Stimulated activated CD8-positive, alpha-beta memory T cell treated with anti-CD3 and anti-CD28 coated beads, Interleukin-15, amount 100 ng/mL, for 4 hours (primary cell): ENCODE data around the gene ARHGEF26.

Experiments used
- DNase-seq, 2 donors: peaks; one replicate each; pipeline ENCODE4 v3.0.0-alpha.2; 2020; ENCODE audit warnings: low read depth in 2 of 2

ARHGEF26 gene

DNA sequence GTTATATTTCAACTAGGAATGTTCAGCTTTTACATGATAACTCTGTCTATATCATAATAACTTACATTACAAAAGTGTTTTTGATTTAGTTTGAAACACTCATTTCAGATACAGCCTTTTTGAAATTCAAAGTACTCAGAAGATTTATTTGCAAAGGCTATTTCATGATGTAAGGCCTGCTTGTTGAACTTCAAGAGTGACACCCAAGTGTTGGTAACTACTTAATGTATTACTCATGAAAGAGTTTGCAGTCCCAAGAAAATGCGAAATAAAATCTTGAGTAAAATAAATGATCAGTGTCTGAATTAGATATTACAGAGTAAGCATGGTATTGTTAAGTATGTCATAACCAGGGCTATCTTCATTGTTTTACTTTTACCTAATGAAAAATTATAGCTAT is 35.3 kb downstream of the ARHGEF26 start:
- no peak for DNase-seq

DNA sequence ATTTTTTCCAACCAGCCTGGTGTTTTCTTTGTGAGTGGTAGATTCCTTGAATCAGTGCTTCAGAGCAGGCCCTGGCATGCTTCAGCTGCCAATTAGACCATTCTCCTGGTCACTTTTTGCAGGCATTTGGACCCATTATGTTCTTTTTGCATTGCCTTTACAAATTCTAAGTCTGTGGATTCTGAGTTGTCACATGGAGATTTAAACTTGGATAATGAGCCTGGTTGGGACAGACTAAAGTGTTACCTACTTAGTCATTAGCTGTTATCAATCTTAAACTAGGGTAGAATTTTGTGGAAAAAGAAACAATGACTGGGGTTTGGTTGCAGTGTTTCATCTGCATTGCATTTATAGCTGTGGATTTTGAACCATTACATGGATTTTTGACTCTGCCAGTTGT is 40.6 kb downstream of the ARHGEF26 start:
- no peak for DNase-seq

GRCh38 chr3:154164387-154164786 is 43.2 kb downstream of the ARHGEF26 start:
- no peak for DNase-seq

GRCh38 chr3:154168998-154169795 is 48.0 kb downstream of the ARHGEF26 start:
- DNase-seq, result no peak

- DNase-seq, result no peak
These were observed 48.6 kb downstream of the ARHGEF26 start for GRCh38 chr3:154169796-154170110.

DNA sequence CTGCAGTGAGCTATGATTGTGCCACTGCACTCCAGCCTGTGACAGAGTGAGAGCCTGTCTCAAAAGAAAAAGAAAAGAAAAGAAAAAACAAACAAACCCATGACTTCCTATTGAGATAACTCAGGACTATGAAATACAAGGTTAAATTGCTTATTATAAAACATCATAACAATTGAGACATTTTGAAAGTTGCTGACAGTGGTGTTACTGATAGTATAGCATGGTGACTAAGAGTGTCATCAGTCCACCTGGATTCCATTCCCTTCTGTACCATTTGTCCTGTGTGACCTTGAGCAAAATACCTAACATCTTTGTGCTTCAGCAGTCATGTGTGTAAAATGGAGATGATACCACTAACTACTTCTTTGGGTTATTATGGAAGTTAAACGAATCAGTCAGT is 49.1 kb downstream of the ARHGEF26 start:
- no peak for DNase-seq

GRCh38 chr3:154175041-154175440 is 53.9 kb downstream of the ARHGEF26 start:
- no peak for DNase-seq

GRCh38 chr3:154176036-154176435 is 54.8 kb downstream of the ARHGEF26 start:
- DNase-seq, result no peak

DNA sequence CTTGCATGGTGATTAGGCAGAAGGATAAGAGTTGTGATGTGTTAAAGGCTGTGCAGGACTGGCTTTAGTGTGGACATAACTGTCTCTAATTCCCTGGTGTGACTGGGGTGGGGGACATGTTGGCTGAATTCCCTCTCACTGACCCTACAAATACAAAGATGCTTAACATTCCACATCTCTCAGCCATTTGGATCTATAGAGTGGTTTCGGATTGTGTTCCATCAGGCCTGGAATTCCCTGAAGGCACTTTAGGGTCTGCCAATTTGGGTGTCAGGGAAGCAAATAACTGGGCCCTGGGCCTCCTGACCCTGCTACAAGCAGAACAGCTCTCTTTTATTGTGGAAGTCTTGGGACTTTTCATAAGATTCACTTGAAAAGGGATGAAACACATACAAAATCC is 56.2 kb downstream of the ARHGEF26 start:
- no peak for DNase-seq

DNA sequence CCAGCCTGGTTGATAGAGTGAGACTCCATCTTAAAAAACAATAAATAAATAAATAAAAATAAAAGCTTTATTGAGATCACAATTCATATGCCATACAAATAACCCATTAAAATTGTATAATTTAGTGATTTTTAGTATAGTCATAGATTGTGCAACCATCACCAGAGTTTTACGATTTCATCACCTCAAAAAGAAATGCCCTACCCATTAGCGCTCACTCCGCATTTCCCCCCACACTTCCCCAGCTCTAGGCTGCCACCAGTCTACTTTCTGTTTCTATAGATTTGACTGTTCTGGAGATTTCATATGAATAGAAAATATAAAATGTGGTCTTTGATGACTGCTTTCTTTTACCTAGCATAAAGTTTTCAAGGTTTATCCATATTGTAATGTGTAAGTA is 57.0 kb downstream of the ARHGEF26 start:
- DNase-seq, result no peak

DNA sequence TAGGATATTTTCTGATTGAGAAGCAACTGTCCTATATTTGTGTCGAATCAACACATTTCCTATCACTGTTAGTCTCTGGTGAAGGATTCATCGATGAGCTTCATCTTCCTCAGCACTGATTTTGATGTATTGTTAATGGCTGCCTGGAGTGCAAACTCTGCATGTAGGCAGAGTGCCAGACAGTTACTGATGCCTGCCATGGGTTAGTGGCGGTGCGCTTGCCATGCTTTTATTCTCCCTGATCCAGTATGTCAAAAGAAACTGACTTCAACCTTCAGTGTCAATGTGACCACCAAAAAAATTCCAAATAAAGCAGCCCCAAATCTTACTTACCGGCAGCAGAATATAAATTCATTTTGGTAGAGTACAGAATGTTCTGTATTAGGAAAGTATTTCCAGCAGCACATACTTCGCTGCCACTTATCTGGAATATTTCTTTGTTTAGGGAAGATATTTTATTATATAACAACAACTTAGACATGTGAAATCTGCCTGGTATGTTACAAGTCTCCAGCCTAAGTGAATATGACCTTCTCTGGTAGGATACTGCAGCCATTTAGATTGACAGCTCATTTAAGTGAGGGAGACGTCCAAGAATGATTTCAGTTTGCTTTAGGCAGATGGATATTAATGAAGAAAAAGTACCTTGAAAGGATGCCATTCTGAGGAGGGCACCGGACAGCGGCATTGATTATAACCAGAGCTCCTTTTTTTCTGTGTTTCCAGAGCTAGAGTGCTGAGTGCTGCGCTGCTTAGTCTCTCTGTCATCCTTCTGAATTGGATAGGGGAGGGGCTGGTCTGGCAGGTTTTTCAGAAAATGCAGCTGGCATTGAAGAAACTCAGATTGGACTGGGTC is 59.9 kb downstream of the ARHGEF26 start:
- DNase-seq, result no peak

- DNase-seq, result no peak
These were observed 61.2 kb downstream of the ARHGEF26 start for GRCh38 chr3:154182322-154182922.

DNA sequence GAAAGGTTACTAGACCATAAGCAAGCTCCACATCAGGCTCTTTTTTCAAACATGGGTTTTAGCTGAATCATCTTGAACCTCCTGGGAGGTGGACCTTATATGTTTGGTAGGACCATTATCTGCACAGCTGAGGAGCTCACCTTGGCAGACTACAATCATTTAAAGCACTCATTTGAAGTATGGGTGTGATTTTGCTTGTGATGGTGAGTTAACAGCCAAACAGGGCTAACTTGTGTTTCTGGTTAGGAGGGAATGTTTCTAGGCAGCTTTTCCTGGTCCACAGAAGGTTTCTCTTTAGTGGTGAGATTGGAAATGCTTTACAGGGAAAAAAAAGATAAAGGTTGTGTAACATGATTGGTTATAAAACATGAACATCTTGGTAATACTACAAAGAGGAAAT is 61.8 kb downstream of the ARHGEF26 start:
- no peak for DNase-seq

- DNase-seq, result no peak
These were observed 63.4 kb downstream of the ARHGEF26 start for GRCh38 chr3:154184582-154184981.

- no peak for DNase-seq
These were observed 67.2 kb downstream of the ARHGEF26 start for GRCh38 chr3:154188437-154188836.

DNA sequence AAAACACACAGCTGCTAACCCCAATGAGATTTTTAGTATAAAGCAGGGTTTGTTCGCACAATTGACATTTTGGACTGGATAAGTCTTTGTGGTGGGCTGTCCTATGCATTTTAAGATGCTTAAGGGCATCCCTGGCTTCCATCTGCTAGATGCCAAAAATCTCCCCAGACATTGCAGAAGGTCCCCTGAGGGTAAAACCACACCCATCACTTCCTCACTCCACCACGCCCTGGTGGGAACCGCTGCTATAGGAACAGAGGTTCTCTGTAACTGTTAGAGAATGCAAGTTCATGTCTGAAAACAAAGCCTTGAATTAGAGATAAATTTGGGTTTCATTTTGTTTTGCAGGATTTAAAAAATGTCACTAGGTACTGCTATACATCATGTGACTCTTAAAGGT is 67.7 kb downstream of the ARHGEF26 start:
- no peak for DNase-seq

DNA sequence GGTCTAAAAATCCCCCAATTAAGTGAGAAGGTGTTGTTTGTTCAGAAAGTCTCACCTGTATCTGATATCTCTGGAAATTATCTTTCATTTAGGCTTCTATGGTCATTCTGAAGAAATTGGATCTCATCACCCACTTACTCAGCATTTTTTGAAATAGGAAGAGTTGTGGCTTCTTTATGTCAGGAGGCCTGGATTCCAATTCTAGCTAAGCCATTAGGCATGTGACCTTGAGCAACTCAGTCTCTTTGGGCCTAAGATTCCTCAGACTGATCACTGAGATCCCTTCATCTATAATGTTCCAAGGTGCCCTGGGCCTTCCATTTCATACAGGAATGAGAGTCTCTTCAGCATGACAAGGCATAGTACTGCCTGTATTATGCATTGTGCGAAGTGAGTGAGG is 70.3 kb downstream of the ARHGEF26 start:
- DNase-seq, result no peak

DNA sequence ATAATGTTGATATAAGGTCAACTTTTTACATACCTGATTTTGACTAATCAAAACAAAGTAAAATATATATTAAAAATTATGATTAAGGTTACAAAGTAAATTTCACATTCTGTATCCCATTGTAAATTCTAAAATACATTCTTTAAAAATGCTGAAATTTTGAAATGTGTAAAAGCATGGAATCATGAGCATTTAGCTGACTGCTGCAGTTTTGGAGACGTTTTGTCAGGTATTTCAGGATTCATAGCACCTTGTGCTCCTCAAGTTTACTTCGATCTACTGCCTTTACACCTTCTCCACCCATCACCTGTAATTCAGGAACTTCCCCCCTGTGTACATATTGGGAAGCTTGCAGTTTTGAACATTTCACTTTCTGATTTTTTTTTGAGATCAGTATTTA is 71.0 kb downstream of the ARHGEF26 start:
- no peak for DNase-seq

GRCh38 chr3:154193000-154193615 is 71.9 kb downstream of the ARHGEF26 start:
- DNase-seq, result no peak

GRCh38 chr3:154194877-154195276 is 73.7 kb downstream of the ARHGEF26 start:
- DNase-seq, result no peak

DNA sequence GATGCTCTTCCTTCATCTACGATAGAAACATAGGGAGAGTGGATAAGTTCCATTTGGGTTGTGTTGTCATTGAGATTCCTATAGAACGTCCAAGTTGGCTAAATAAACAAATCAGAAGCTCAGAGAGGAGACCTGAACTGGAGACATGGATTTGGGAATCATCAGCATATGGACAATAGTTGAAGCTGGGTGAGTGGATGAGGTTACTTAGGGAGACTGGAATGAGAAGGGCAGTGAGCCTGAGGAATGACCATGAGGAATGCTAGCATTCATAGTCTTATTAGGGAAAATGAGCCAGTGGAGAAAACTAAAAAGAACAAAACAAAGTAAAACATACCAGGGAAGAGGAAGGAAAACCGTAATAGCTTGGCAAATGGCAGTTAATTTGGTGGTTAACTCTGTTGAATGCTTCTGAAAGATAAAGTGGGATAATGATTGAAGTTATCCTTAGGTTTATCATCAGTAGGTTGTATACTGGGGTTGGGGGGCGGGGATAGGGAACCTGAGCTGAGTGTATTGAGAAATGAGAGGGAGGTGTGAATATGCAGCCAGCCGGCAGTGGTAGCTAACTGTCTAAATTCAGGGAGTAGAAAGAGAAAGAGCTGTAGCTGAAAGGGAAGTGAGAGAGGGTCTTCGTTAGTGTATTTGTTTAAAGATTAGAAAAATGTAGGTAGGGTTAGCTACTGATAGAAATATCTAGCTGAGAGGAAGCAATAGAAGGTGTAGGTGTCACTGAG is 74.6 kb downstream of the ARHGEF26 start:
- no peak for DNase-seq

- DNase-seq, result no peak
These were observed 76.6 kb downstream of the ARHGEF26 start for GRCh38 chr3:154197751-154198150.
